GM10847 (cell line): Measurements from ENCODE around the gene GMNN.

Experiments used
- POLR2A ChIP-seq: IDR thresholded peaks from 2 replicates; pipeline ENCODE4 v1.6.1; 2011; ENCODE audit not compliant: insufficient read length; ENCODE audit errors: extremely low read depth

GMNN gene

DNA sequence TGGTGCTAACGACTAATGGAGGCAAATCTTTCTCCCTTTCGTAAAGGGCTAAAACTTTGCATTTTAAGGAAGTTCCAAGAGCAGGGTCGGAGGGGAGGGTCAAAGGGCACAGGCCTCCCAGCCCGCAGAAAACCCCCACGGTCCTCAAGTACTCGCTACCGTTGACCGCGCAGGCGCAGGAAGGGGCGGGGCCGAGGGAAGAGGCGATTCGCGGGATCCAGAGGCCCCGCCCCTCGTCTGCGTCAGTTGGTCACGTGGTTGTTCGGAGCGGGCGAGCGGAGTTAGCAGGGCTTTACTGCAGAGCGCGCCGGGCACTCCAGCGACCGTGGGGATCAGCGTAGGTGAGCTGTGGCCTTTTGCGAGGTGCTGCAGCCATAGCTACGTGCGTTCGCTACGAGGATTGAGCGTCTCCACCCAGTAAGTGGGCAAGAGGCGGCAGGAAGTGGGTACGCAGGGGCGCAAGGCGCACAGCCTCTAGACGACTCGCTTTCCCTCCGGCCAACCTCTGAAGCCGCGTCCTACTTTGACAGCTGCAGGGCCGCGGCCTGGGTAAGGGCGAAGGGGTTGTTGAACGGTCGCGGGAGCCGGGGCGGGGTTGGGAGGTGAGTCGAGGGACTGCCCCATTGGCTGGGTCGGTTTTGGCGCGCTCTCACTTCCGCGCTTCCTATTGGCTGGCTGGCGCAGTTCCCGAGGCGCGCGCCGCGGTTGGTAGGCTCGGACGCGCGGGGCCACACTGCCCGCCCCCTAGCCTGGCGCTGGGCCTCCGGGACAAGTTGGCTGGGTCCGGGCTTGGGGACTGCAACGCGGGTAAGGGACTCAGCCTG, at the start of gene GMNN:
Gene GMNN (plus strand): TSS at position 242 of the 824 bp plus-strand sequence. CDS start 2,310 bp downstream, outside the sequence.
- peak; percentile 92 for TF ChIP-seq POLR2A

DNA sequence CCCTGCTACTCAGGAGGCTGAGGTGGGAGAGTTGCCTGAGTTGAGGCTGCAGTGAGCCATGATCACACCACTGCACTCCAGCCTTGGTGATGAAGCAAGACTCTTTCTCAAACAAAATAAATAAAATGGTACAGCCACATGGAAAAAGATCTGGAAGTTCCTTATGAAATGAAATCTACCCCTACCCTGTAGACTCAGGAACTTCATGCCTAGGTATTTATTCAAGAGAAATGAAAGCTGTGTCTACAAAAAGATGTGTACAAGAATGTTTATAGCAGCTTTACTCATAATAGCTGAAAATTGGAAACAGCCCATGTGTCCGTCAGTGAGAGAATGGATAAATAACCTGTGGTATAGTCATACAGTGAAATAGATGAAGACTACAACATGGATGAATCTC, 40.6 kb upstream of the GMNN start:
- no peak for TF ChIP-seq POLR2A

DNA sequence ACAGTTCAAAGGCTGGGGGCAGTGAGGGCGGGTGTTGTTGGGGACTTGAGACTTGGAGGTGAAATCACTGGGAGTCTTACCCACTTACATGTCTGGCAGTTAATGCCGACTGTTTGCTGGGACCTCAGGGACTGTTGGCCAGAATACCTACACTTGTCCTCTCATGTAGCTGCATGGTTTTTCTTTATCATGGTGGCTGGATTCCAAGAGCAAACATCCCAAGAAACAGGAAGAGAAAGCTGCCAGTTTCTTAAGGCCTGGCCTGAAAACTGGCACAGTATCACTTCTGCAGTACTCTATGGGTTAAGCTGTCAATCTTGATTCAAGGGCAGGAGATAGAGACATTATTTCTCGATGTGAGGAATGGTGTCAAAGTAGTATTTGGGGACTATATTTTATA, 36.0 kb upstream of the GMNN start:
- TF ChIP-seq POLR2A, result no peak

DNA sequence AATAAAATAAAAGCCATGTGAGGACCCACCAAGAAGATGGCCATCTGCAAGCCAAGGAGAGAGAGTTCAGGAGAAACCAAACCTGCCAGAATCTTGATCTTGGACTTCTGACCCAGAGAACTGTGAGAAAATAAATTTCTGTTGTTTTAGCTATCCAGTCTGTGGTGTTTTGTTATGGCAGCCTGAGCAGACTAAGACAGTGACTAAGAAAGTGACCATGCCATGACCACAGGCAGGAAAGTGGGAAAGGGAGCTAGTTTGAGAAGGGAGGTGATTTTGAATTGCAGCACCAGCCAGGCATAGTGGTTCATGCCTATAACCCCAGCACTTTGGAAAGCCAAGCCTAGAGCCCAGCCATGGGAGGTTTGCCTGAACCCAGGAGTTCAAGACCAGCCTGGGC, 33.9 kb upstream of the GMNN start:
- TF ChIP-seq POLR2A, result no peak

DNA sequence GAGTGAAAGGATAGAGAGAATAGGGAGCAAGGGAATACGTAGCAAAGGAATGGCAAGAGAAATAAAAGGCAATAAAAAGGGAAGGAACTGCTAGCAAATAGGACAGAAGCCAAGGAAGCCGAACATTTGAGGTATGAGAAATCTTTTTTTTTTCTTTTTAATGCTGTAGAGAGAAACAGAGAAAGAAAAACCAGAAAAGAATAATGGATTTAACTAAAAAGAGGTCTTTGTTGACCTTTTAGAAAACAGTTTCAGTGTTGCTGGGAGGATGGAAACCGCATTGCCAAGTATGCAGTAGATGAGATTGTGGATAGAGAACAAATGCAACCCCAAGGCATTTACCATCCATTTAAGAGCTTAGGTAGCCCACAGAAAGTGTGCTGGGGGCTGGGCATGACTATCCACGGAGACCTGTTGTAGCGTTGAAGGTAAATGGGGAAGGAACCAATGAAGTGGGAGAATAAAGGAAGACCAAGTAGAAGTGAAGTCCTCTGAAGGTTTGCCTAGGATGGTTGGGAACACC, 32.5 kb upstream of the GMNN start:
- TF ChIP-seq POLR2A, result no peak

DNA sequence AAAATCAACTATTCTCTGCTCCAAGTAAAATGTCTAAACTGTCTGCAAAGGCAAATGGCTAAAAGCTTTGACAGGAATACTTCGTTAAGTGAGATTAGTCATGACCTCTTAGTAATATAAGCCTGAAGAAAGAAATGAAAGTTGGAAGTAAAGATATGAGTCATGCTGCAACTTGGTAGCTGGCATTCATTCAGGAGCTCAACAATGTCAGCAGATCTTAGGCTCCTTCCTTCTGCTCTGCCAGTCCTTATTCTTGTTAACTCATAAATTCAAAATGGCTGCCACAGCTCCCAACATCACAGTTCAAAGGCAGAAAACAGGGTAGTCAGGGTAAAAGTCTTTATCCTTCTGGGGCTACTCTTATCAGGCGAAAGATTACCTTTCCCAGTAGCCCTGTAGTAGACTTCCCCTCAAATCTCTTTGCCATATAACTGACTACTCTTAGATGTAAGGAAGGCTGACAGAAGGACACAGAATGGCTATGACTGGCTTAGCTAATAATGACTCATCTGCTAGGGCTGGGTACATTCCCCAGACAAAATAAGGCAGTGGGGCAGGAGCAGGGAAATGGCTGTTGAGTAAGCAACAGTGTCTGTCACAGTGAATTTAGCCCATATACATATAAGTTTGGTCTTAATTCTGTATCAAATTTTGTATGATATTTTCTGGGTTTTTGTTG, 31.3 kb upstream of the GMNN start:
- TF ChIP-seq POLR2A, result no peak

DNA sequence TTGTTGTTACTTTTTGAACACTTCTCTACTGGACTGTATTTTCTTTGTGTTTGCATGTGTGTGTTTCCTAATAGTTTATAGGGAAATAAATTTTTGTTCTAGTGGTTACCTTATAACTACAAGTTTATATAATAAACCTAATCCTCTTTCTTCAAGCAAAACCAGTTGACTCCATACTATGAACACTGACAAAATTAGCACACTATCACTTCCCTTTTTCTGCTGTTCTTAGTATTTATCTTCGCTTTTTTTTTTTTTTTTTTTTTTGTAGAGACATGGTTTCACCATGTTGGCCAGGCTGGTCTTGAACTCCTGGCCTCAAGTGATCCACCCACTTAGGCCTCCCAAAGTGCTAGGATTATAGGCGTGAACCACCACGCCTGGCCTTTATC, 30.8 kb upstream of the GMNN start:
- TF ChIP-seq POLR2A, result no peak

DNA sequence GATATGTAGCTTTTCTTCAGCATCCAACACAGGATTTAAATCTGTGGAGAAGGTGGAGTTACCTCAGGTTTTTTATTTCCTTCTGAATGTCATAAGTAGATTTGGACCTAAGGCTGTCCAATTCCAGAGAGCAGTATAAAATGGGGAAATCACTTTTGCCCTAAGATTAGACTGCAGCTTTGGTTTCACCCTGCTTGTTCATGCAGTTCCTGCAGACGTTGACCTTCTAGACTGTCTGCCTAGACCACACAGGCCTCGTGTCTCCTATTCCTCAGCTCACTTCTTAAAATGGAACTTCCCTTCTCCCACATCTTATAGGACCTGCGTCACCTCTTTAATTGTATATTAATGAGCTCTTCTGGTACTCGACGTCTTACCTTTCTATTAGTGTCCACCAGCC, 29.8 kb upstream of the GMNN start:
- TF ChIP-seq POLR2A, result no peak

DNA sequence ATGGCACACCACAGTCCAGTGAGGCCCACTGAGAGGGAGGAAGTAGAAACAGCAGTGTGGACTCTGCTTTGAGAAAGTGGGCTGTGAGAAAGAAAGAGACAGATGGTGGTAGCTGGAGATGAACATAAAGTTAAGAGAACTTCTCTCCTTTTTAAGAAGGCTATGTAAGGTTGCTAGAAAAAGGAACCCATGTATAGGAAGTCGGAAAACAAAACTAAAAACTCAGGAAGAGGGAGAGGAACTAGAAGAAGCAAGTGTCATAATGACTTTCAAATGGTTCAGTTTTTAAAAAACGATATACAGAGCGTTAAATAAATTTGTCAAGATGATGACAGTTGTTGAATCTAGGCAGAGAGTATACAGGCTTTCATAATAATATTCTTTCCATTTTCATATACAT, 25.4 kb upstream of the GMNN start:
- TF ChIP-seq POLR2A, result no peak

DNA sequence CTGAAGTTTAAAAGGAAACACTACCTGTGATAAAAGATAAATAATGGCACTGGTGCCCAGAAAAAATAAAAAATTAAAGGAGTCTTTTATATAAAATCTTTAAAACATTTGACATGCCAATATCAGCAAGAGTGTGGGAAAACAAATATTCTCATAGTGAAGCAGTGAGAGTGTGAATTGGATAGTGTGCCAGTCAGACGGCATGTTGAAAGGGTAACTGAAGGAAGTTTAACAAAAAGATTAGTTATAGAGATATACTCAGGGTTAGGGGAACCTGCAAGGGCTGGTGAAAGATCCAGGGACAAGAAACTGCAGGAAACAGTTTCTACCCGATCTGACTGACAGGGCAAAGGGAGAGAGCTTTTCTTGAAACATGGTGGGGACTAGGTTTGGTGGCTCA, 22.2 kb upstream of the GMNN start:
- no peak for TF ChIP-seq POLR2A

DNA sequence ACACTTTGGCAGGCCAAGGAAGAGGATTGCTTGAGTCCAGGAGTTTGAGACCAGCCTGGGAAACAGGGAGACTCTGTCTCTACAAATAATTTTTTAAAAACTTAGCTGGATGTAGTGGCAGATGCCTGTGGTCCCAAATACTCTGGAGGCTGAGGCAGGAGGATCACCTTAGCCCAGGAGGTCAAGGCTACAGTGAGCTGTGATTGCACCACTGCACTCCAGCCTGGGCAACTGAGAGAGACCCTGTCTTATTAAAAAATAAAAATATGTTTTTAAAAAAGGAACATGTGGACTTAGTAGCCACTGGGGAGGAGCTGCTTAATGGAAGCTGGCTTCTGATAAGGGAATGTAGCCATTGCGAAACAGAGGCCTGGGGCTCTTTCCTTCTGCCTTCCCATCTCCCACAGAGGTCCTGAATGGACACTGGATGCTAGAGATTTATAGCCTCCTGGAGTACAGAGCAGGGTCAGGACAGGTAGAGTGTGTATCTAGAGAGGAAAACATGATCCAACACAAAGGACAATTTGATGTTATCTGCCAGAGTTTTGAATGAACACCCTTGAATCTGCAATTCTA, 21.7 kb upstream of the GMNN start:
- no peak for TF ChIP-seq POLR2A

DNA sequence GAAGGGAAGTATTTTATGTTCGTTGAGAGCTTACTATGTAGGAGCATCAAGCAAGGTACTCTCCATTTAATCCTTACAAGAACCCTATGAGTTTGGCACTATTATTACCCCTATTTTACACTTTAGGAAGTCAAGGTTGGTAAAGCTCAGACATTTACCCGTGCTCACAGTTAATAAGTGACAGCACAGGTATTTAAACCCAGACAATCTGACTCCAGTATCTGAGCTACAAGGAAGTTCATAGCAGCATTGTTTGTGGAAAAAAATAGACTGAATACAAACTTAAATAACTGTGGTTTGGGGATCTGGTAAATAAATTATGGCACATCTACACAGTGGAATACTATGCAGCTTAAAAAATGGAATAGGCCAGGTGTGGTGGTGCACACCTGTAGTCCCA, 21.2 kb upstream of the GMNN start:
- TF ChIP-seq POLR2A, result no peak

DNA sequence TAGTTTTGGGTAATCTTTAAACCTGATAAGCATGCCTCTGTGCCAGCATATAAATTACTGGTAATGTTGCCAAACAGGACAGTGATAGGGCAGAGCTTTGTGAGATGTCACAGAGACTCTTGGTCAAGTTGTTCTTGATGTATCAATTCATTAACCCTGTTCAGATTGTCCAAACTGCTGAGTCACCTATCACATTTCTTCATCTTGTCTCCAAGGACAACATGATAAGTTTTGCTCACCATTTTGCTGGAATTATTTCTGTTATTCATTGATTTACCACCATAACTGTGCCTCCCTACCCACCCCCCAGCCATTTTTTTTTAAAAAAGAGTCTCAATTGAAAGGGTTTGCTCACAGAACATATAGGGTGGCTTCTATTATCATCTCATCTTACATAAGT, 19.5 kb upstream of the GMNN start:
- TF ChIP-seq POLR2A, result no peak

DNA sequence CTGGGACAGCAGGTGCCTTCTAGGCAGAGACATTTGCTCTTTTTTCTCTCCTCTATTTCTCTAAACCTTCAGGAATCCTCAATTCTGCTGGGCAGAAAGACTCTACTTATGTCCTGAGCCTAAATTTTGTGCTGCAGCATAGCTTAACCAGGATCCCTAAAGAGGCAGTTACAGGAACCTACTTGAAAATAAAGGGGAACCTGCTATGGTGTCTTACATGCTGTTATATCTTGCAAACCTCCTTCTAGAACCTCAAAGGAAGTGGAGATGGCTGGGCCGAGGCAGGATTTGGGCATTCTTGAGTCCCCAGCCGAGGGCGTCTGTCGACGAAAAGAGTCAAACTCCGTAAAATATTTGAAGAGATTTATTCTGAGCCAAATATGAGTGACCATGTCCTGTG, 17.1 kb upstream of the GMNN start:
- TF ChIP-seq POLR2A, result no peak

DNA sequence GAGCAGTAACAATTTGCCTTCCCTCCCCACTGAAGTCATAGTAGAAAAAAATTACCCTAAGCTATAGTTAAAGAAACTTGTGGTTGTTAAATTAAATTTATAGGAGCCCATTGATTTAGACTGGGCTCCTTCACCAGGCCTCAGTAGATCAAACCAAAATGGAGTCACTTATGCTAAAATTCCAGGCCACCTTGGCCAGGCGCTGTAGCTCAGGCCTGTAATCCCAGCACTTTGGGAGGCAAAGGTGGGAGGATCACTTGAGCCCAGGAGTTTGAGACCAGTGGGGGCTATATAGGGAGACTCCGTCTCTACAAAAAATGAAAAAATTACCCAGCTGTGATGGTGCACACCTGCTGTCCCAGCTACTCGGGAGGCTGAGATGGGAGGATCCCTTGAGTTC, 15.0 kb upstream of the GMNN start:
- no peak for TF ChIP-seq POLR2A

DNA sequence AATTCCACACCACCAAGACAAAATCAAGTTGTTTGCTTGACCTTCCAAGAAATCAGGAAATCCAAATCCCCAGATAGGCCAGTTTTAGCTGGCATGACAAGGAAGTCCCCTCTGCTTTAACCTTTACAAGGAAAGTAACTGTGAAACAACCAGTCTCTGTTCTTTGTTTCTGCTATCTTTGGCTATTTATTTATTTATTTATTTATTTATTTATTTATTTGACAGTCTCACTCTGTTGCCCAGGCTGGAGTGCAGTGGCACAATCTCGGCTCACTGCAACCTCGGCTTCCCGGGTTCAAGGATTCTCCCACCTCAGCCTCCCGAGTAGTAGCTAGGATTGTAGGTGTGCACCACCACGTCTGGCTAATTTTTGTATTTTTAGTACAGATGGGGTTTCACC, 14.5 kb upstream of the GMNN start:
- no peak for TF ChIP-seq POLR2A
